OCI-LY3 (cell line): Measurements from ENCODE around the gene LMO7.
"Not testable (repeated sequence)": the region's sequence is repeated elsewhere in the genome, so short reads cannot be mapped to it uniquely, and the experiment has no call there.

Experiments
- EZH2phosphoT487 ChIP-seq: fragments of 200-600 bp; shearing (Covaris generic); IDR thresholded peaks from 2 replicates; pipeline ENCODE4 v1.6.1; 2018; ENCODE audit warnings: antibody characterized with exemption, mixed run types, low read depth
- TF ChIP-seq, protein P1 (sequence below): fragments of 200-600, 300-600 bp; sonication (generic); IDR thresholded peaks from 2 replicates; pipeline ENCODE4 v1.5.1; 2014; ENCODE audit warnings: antibody characterized with exemption, low read length, low read depth

DNA sequence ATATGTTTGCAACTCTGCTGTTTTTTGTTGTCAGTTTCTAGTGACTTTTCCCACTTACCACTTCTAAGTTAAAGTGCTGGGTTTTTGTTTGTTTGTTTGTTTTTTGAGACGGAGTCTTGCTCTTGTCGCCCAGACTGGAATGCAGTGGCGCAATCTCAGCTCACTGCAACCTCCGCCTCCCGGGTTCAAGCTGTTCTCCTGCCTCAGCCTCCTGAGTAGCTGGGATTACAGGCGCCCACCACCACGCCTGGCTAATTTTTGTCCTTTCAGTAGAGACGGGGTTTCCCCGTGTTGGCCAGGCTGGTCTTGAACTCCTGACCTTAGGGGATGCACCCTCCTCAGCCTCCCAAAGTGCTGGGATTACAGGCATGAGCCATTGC lies 157.0 kb downstream of the LMO7 start:
- TF ChIP-seq, protein P1, sequence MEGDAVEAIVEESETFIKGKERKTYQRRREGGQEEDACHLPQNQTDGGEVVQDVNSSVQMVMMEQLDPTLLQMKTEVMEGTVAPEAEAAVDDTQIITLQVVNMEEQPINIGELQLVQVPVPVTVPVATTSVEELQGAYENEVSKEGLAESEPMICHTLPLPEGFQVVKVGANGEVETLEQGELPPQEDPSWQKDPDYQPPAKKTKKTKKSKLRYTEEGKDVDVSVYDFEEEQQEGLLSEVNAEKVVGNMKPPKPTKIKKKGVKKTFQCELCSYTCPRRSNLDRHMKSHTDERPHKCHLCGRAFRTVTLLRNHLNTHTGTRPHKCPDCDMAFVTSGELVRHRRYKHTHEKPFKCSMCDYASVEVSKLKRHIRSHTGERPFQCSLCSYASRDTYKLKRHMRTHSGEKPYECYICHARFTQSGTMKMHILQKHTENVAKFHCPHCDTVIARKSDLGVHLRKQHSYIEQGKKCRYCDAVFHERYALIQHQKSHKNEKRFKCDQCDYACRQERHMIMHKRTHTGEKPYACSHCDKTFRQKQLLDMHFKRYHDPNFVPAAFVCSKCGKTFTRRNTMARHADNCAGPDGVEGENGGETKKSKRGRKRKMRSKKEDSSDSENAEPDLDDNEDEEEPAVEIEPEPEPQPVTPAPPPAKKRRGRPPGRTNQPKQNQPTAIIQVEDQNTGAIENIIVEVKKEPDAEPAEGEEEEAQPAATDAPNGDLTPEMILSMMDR, result not testable (repeated sequence)
- not testable (repeated sequence) for TF ChIP-seq EZH2phosphoT487
